Right lobe of liver (tissue), 6 donors: ENCODE results near the gene PCDHB7. TPM values are rescaled to one million over a fixed set of nuclear protein-coding genes. Genes with fewer than 3 reads are reported as not detected.
"Not testable (repeated sequence)": the region's sequence is repeated elsewhere in the genome, so short reads cannot be mapped to it uniquely, and the experiment has no call there.

Source experiments
- ATAC-seq, 4 donors: fragments of 200-7000 bp; cut with Tn5 transposase; one replicate each; pipeline ENCODE4 v1.9.1; 2020; ENCODE audit warnings: mild to moderate bottlenecking in 4 of 4, moderate library complexity in 4 of 4
- DNase-seq, 3 donors: peaks; one replicate each; pipeline ENCODE4 v3.0.0-alpha.2; 2020
- H3K27ac ChIP-seq, 3 donors: fragments of 200-600 bp; one replicate each; pipeline ENCODE4 v1.8.0; 2022
- H3K27me3 ChIP-seq, 2 donors: fragments of 200-600 bp; one replicate each; pipeline ENCODE4 v1.8.0; 2022
- H3K36me3 ChIP-seq, 4 donors: fragments of 200-600 bp; sonication (generic) in 1 of 4; one replicate each; pipeline versions ENCODE4 v1.5.1 to v1.8.0; 2017 to 2022; ENCODE audit warnings: control low read depth in 1 of 4
- H3K4me1 ChIP-seq, 4 donors: fragments of 200-600 bp; sonication (generic) in 1 of 4; one replicate each; pipeline versions ENCODE4 v1.5.1 to v1.8.0; 2017 to 2022; ENCODE audit warnings: control low read depth in 1 of 4
- H3K4me3 ChIP-seq, 3 donors: fragments of 200-600 bp; one replicate each; pipeline ENCODE4 v1.8.0; 2022
- H3K9me3 ChIP-seq, 4 donors: fragments of 200-600 bp; sonication (generic) in 1 of 4; one replicate each; pipeline versions ENCODE4 v1.5.1 to v1.8.0; 2017 to 2022; ENCODE audit warnings: control low read depth in 1 of 4
- POLR2A ChIP-seq: fragments of 450-650 bp; IDR thresholded peaks from one replicate; pipeline ENCODE4 v1.6.1; 2017; ENCODE audit warnings: antibody characterized with exemption, mild to moderate bottlenecking
- WGBS: methylation state at CpG from one replicate; pipeline ENCODE4 v1.1.6; 2018; ENCODE audit warnings: low coverage, low lambda C conversion rate; ENCODE audit not compliant: insufficient coverage; ENCODE audit errors: missing lambda C conversion rate; 5-methylcytosine and 5-hydroxymethylcytosine counted together
- intact Hi-C, 2 donors: fragments of 100-400 bp; cut with DNase I; formaldehyde crosslinking; loops; one replicate each; pipeline versions ENCODE4 v1.11.2 to v1.14.1; 2022
- total RNA-seq, 6 experiments: library from RNA; depleted of rRNA in 2 of 6; stranded (reverse); fragments of >200 nt in 2 of 6; fragmentation: NEBNext Ultra II Directional in 3 of 6; extraction: Animal tissue kit (Norgen Biotek cat#: 25700) in 3 of 6; gene quantifications; one replicate each; pipeline versions ENCODE4 v1.1.0 to v1.2.4, GENCODE V29; 2016 to 2023
- TF ChIP-seq, protein P1 (sequence below), 4 donors: fragments of 200-600 bp in 3 of 4; fragments of 450-650 bp in 1 of 4; IDR thresholded peaks; one replicate each; pipeline versions ENCODE4 v1.5.1 to v1.8.0; 2016 to 2022; ENCODE audit warnings: antibody characterized with exemption in 4 of 4, mild to moderate bottlenecking in 2 of 4
- donor health status: DM: no; HTN: yes; CAD: no.
- donor health status: DM: no; HTN: no; CAD: no.
- donor health status: DM: no; HTN: no; CAD: no.
- donor health status: DM: no; HTN: yes; CAD: no.
- donor health status: DM: no; HTN: yes; CAD: no.

PCDHB7 gene
- total RNA-seq, 6 experiments from 2014 or later, result 0.07 to 0.31 (median 0.13) TPM

DNA sequence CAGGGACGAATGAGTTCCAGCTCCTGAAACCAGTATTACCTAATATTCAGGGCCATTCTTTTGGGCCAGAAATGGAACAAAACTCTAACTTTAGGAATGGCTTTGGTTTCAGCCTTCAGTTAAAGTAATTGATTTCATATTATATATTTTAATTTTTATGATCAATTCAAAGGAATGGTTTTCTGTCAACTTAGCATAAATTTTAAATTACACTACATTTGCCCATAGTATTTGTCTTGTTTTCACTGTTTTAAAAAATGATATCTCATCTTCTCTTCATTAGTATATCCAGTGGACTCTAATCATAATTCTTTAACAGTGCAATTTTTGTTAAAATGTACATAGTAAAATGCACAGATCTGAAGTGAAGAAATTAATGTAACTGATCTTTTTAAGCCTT lies 7.9 kb downstream of the PCDHB7 start:
- intact Hi-C loops, result no loop called here
- WGBS, result no CpG with 5 or more reads among the region's 1 CpG

DNA sequence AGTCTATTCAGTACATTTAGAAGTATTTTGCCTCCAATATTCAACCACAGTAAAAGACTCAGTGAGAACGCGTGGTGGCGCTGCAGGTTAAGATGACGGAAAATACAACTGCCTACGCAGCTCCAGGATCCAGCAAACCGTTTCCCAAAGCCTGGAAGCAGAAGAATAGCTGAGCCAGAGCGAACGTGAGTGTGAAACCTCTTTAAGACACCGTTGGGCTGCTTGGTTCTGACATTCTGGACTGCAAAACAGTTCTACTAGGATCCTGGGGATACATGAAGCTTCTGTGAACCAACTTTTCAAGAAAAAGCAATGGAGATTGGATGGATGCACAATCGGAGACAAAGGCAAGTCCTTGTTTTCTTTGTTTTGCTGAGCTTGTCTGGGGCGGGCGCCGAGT lies 9.8 kb downstream of the PCDHB7 start, which contains the start of gene PCDHB16:
Gene PCDHB16, plus strand, starts transcription at position 140 of the 400 bp plus-strand sequence. Its CDS starts 173 bp downstream, at position 313.
- H3K27ac ChIP-seq, result no peak within 1 kb of the TSS
- DNase-seq, result no peak

More for the DNA sequence above, 7.9 kb downstream of the PCDHB7 start:
- H3K4me3 ChIP-seq, result no peak overlapping the region
- ATAC-seq, result no peak
- TF ChIP-seq POLR2A, result no peak
- TF ChIP-seq, protein P1, sequence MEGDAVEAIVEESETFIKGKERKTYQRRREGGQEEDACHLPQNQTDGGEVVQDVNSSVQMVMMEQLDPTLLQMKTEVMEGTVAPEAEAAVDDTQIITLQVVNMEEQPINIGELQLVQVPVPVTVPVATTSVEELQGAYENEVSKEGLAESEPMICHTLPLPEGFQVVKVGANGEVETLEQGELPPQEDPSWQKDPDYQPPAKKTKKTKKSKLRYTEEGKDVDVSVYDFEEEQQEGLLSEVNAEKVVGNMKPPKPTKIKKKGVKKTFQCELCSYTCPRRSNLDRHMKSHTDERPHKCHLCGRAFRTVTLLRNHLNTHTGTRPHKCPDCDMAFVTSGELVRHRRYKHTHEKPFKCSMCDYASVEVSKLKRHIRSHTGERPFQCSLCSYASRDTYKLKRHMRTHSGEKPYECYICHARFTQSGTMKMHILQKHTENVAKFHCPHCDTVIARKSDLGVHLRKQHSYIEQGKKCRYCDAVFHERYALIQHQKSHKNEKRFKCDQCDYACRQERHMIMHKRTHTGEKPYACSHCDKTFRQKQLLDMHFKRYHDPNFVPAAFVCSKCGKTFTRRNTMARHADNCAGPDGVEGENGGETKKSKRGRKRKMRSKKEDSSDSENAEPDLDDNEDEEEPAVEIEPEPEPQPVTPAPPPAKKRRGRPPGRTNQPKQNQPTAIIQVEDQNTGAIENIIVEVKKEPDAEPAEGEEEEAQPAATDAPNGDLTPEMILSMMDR (IDR thresholded peaks at IDR 0.05), result no peak
- no peak overlapping the region for H3K27ac ChIP-seq
- no peak for DNase-seq
- H3K9me3 ChIP-seq, result no peaks in the 10 kb centered on the region
- H3K4me1 ChIP-seq, result no peaks in the 10 kb centered on the region
- H3K27me3 ChIP-seq, result peaks cover 0 to 6% of the 10 kb centered on the region in 2 donors
- H3K36me3 ChIP-seq, result no peaks in the 10 kb centered on the region

GRCh38 chr5:141184117-141184855 lies 11.8 kb downstream of the PCDHB7 start:
- ATAC-seq, intact Hi-C loops, H3K4me1 ChIP-seq, H3K36me3 ChIP-seq, DNase-seq, H3K27ac ChIP-seq, H3K9me3 ChIP-seq, H3K27me3 ChIP-seq, H3K4me3 ChIP-seq: not testable (repeated sequence)
- 23% methylated on average over 12 of the region's 69 CpGs for WGBS

More for the DNA sequence above, 9.8 kb downstream of the PCDHB7 start, which contains the start of gene PCDHB16:
- peak in 1 of 4 donors; percentile 51 for ATAC-seq
- no peak for TF ChIP-seq POLR2A
- TF ChIP-seq, protein P1 (IDR thresholded peaks at IDR 0.05), result peak in 3 of 4 donors; percentile 5 to 26 (median 15)
- H3K4me3 ChIP-seq, result no peak within 1 kb of the TSS
- intact Hi-C loops, result no loop called here
- H3K9me3 ChIP-seq, result no peaks in the 10 kb centered on the region
- H3K36me3 ChIP-seq, result no peaks in the 10 kb centered on the region
- WGBS, result 11% methylated on average over 12 of the region's 13 CpGs
- H3K27me3 ChIP-seq, result peaks cover 0 to 3% of the 10 kb centered on the region in 2 donors
- no peaks in the 10 kb centered on the region for H3K4me1 ChIP-seq

DNA sequence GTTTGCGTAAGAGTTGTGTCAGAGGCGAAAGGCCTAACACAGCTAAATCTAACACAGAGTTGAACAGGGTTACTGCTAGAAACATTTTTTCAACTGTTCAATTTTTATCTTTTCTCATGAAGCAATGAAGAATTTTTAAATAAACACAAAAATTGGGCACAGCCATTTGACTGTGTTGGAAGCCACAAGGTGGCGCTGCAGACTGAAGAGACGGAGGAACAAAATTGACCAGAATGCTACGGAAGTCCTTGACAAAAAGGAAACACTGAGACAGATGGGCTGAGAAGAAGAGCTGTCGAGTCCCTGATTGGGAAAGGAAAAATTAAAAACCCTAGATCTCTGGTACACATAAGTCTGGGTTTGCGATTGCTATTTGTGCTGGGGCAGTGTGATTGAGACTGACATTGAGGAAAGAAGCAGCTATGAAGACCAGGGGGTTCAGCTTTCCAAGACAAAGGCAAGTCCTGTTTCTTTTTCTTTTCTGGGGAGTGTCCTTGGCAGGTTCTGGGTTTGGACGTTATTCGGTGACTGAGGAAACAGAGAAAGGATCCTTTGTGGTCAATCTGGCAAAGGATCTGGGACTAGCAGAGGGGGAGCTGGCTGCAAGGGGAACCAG lies 14.6 kb downstream of the PCDHB7 start, which contains the start of gene PCDHB9:
Gene PCDHB9, plus strand, starts transcription at position 265 of the 616 bp plus-strand sequence. Its CDS starts 158 bp downstream, at position 423.
- intact Hi-C loops, result no loop called here
- Histone ChIP-seq H3K36me3 (no peaks in the 10 kb centered on the region), H3K9me3 (no peaks in the 10 kb centered on the region), H3K27me3 (no peaks in the 10 kb centered on the region), H3K27ac (no peak within 1 kb of the TSS), H3K4me3 (no peak within 1 kb of the TSS), H3K4me1 (no peaks in the 10 kb centered on the region)
- DNase-seq (no peak), ATAC-seq (no peak)
- TF ChIP-seq, protein P1 (IDR thresholded peaks at IDR 0.05), result peak in 2 of 4 donors; percentile 15 to 17
- TF ChIP-seq POLR2A, result no peak
- 19% methylated on average over 7 of the region's 9 CpGs for WGBS

DNA sequence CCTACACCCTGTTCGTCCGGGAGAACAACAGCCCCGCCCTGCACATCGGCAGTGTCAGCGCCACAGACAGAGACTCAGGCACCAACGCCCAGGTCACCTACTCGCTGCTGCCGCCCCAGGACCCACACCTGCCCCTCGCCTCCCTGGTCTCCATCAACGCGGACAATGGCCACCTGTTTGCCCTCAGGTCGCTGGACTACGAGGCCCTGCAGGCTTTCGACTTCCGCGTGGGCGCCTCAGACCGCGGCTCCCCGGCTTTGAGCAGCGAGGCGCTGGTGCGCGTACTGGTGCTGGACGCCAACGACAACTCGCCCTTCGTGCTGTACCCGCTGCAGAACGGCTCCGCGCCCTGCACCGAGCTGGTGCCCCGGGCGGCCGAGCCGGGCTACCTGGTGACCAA lies 16.2 kb downstream of the PCDHB7 start:
- H3K9me3 ChIP-seq, intact Hi-C loops: not testable (repeated sequence)
- no CpG with 5 or more reads among the region's 37 CpGs for WGBS

GRCh38 chr5:141189131-141189530 lies 16.7 kb downstream of the PCDHB7 start:
- H3K4me1 ChIP-seq, ATAC-seq, intact Hi-C loops, H3K27ac ChIP-seq, H3K4me3 ChIP-seq, H3K27me3 ChIP-seq, H3K9me3 ChIP-seq, H3K36me3 ChIP-seq, DNase-seq: not testable (repeated sequence)
- WGBS, result 35% methylated on average over 7 of the region's 35 CpGs

More for the DNA sequence above, 16.2 kb downstream of the PCDHB7 start:
- not testable (repeated sequence) for H3K27ac ChIP-seq, H3K4me1 ChIP-seq, ATAC-seq, H3K4me3 ChIP-seq, H3K36me3 ChIP-seq, H3K27me3 ChIP-seq, DNase-seq
